GF-D8 (cell line): ENCODE results near the gene AGAP5.

Source experiments
- DNase-seq: peaks from one replicate; lab custom pipeline; 2025; lab: John Stamatoyannopoulos, UW

Gene AGAP5

DNA sequence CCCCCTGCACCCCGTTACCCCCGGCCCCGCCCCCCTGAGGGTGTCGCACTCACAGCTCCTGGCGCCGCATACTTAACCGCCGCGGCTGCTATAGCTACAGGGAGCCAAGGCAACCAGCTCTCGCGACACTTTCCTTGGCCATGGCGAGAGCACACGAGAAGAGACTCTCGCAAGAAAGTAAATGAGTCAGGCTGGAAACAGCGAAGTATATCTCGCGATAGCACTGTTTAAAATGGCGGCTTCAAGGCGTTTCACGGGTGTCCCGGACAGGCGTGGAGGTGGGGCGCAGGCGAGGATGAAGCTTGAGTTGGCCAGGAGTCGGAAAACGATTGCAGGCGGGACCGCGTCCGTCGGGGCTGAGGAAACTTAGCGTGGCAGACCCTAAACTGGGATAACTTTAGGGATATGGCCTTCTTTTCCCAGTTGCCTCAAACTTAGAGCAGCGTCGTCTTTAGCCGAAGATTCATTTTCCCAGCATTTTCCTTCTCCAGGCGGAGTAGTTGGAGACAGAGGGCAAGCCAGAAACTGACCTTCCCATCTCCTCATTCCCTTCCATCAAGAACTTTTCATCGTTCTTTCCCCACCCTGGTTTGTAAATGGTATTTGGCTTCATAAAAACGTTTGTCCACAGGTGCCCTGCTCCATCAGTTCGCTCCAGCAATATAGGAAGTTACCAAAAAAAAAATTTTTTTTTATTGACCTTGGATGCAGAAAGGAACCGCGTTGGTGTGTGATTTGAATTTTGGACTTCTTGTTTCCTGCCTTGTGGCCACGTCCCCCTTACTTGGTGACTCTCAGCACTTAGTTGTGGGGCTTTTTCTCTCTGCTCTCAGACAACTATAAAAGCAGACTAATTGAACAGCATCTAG lies 71.8 kb downstream of the AGAP5 start:
- DNase-seq: peak; percentile 94

GRCh38 chr10:73625004-73625883 lies 72.7 kb downstream of the AGAP5 start:
- peak; percentile 5 for DNase-seq
